HG03571 (cell line): Measurements from ENCODE around the gene OR2V2.
"Not testable (repeated sequence)": the region's sequence is repeated elsewhere in the genome, so short reads cannot be mapped to it uniquely, and the experiment has no call there.

Experiments used
- ATAC-seq: cut with Tn5 transposase; IDR thresholded peaks from one replicate; pipeline ENCODE4 v1.9.1; 2021; ENCODE audit not compliant: unreplicated experiment

The OR2V2 gene

GRCh38 chr5:181114844-181115778 is 32.3 kb upstream of the OR2V2 start:
- no peak for ATAC-seq

GRCh38 chr5:181118369-181118768 is 29.0 kb upstream of the OR2V2 start:
- no peak for ATAC-seq

- no peak for ATAC-seq
These were observed 28.3 kb upstream of the OR2V2 start for GRCh38 chr5:181119105-181119504.

- ATAC-seq: no peak
These were observed 27.1 kb upstream of the OR2V2 start for GRCh38 chr5:181120306-181120705.

GRCh38 chr5:181120761-181121160 is 26.6 kb upstream of the OR2V2 start:
- no peak for ATAC-seq

- no peak for ATAC-seq
These were observed 25.5 kb upstream of the OR2V2 start for GRCh38 chr5:181121675-181122561.

DNA sequence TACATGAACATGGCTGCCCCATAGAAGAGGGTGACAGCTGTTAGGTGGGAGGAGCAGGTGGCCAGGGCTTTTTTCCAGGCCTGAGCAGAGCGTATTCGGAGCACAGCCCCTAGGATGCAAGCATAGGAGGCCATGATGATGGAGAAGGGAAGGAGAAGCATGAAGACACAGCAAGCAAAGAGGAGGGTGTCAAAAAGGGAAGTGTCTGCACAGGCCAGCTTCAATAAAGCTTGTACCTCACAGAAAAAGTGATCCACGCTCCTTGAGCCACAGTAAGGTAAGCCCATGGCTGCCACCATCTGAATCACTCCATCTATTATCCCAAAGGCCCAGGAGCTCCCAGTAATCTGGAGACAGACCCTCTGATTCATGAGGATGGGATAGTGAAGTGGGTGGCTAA is 22.9 kb upstream of the OR2V2 start:
- no peak for ATAC-seq

DNA sequence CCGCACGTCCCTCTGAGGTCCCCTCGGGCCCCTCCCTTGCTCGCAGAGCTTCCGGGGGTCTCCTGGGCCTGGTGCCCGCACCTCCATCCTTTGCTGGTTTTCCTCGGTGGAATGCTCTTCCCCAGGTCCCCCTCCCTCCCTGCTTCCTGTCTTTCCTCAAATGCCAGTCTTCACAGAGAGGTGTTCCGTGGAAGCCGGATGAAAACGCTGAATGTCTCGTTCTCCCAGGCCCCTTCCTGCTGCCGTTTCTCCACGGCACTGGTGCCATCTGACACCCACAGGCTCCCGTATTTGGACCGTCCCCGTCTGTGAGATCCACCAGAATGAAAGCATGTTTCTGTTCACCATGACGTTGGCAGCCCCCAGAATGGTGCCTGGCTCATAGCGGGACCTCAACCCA is 20.5 kb upstream of the OR2V2 start:
- ATAC-seq: no peak

- ATAC-seq: no peak
These were observed 19.9 kb upstream of the OR2V2 start for GRCh38 chr5:181127456-181127855.

- ATAC-seq: no peak
These were observed 19.3 kb upstream of the OR2V2 start for GRCh38 chr5:181127907-181128626.

GRCh38 chr5:181129601-181130000 is 17.8 kb upstream of the OR2V2 start:
- no peak for ATAC-seq

- ATAC-seq: not testable (repeated sequence)
These were observed 17.3 kb upstream of the OR2V2 start for GRCh38 chr5:181130081-181130480.

DNA sequence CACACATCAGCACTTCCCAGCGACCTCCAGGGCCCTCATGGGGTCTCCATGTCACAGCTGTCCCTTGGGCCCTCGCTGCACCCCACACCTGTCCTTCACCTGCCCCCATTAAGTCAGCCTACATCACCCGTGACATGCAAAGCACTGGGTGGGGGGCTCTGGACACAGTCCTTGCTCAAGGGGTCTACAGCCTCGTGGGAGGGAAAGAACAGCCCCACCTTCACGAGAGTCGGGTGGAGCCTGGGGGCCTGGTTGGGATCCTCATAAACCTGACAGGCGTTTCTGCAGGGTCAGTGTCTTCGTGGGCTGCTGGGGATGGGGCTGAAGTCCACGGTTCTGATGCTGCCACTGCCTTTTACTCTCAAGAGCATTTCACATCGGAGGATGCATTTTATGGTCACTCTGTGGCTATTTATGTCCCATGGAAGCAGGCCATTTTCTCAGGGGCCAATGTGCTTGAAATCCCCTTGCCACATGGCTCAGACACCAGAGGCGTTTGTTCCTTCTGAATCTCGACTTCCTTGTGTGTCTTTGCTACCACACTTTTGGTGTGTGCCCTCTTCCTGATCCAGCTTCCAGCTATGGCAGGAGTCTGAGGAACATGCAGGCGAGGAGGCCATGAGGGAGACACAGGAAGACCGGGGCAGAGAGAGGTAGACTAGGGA is 16.4 kb upstream of the OR2V2 start, which contains the start of gene OR2V1:
OR2V1 (minus strand) TSS at position 338 of the 665 bp plus-strand sequence. CDS start 5,865 bp downstream, outside the sequence.
- ATAC-seq: no peak

DNA sequence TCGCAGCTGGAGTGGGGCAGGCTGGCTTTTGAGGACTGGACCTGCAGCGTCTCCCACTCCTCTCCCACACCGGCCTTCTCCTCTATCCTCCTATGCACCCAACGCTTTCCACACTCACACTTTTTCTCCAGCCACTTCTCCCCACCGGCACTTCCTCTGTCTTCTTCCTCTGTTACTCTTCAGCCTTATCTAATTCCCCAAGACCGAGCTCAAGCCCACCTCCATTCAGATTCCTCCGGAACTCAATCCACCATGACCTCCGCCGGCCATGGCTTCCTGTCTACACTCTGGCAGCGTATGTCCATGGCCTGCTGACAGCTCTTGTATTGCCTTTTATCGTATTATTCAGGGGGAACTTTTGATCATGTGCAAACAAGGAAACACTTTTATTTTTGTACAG is 15.9 kb upstream of the OR2V2 start:
- no peak for ATAC-seq

GRCh38 chr5:181133083-181133482 is 14.3 kb upstream of the OR2V2 start:
- ATAC-seq: no peak

DNA sequence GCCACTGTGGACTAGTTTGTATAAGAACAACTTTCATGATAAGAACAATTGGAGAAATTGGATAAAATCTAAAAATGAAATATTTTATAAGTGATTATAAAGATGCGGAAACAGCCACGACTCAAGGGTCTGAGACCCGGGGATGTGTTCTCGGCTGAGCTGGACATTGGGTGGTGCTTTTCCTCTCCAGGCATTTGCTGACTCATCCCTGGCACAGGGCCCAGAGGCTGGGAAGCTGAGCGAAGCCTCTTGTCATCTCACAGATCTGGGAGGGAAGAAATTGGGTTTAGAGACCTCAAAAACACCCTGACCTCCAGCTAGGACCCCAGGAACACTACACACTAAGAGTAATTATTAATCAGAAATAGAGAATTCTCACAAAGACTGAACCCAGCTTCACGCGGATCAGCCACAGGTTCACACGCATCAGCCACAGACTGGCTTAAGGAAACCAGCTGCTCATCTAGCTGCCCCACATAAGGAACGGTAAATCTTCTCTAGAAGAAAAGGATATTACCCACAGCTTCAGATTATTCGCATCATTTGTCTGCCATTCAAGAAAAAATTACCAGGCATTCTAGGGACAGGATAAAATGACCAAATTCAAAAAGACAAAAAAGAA is 13.7 kb upstream of the OR2V2 start:
- ATAC-seq: no peak

DNA sequence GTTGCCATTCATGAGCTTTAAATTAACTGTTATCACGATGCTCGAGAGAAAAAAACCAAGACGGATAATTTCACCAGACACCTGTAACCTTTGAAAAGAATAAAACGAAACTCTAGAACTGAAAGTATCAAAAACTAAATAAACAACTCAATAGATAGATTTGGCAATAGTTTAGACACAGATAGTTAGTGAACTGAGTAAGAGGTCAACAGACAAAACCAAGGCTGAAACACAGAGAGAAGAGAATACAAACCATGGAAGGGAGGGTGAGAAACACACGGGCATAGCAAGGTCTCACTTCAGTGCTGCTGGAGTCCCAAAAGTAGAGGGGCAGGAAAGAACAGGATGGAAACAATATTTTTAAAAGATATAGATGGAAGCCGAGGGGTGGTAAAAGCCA is 13.1 kb upstream of the OR2V2 start:
- ATAC-seq: no peak

DNA sequence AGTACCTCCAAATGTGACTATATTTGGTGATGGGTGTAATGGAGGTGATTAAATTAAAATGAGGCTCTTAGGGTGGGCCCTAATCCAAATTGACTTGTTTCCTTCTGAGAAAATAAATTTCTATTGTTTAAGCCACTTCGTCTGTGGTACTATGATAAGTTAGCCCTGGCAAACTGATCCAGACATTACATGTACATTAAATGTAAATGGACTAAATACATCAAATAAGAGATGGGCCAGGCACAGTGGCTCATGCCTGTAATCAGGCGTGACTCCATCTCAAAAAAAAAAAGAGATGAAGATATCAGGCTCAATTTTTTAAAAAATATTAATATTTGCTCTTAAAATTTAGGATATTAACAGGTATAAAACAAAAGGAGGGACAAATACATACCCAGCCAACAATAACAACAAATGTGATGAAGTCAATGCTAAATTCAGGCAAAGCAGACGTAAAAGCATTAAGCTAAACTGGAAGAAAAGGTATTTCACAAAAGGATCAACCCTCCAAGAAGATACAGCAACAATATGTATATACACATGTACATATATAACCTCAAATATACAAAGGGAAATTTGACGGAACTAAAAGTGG is 10.9 kb upstream of the OR2V2 start:
- ATAC-seq: no peak

GRCh38 chr5:181138258-181138657 is 9.1 kb upstream of the OR2V2 start:
- ATAC-seq: no peak

DNA sequence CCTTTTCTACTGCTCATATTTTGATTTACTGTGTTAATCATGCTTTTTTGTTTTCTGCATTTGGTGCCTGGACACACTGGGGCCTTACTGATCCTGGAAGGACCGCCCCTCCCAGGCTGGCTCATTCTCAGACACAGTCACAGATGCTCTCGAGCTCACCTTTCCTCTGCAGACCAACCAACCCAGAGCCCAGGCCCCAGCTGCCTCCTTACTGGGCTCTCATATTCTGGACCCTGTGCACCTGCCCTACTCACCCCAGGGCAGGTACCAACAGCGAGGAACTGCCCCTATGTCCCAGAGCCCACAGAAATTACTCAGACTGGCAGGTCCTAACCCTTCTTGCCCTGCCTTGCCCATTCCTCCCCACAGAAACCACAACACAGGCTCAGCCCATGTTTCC is 6.6 kb upstream of the OR2V2 start:
- no peak for ATAC-seq
